ENCODE results near the gene COL4A2. TPM values are rescaled to one million over a fixed set of nuclear protein-coding genes. Genes with fewer than 3 reads are reported as not detected.

The COL4A2 gene
- total RNA-seq, 1 donor from 2014 or later, result 1,414 TPM

- H3K27ac ChIP-seq (ENCODE audit: low read depth, low read length), result no peak overlapping the region
- H3K9me3 Mint-ChIP-seq (ENCODE audit: unreplicated experiment), result no peaks in the 10 kb centered on the region
- peak overlapping the region; percentile 53 for H3K27ac Mint-ChIP-seq (ENCODE audit: unreplicated experiment)
- TF ChIP-seq EZH2 (IDR thresholded peaks at IDR 0.05; ENCODE audit: insufficient read depth, low read length), result no peak
- TF ChIP-seq CTCF (IDR thresholded peaks at IDR 0.05; ENCODE audit: insufficient read depth, low read depth, low read length), result no peak
- H3K79me2 ChIP-seq (ENCODE audit: insufficient read depth, low read length), result peaks cover 87% of the 10 kb centered on the region
- H3K27me3 ChIP-seq (ENCODE audit: insufficient read depth, low read length), result no peaks in the 10 kb centered on the region
- peaks cover 52% of the 10 kb centered on the region for H3K36me3 Mint-ChIP-seq (ENCODE audit: low read depth, unreplicated experiment)
- H3K4me1 Mint-ChIP-seq (ENCODE audit: low read depth, unreplicated experiment), result peaks cover 68% of the 10 kb centered on the region
- H3K9me3 ChIP-seq (ENCODE audit: insufficient read depth, low read depth, low read length), result no peaks in the 10 kb centered on the region
- no peak overlapping the region for H3K9ac ChIP-seq (ENCODE audit: low read length)
- DNase-seq (ENCODE audit: low read depth), result no peak
- H3K36me3 ChIP-seq (ENCODE audit: insufficient read depth, low read length), result peaks cover 31% of the 10 kb centered on the region
- peak overlapping the region; percentile 34 for H3K4me3 Mint-ChIP-seq (ENCODE audit: unreplicated experiment)
- no peaks in the 10 kb centered on the region for H3K27me3 Mint-ChIP-seq (ENCODE audit: low read depth, unreplicated experiment)
- peaks cover 69% of the 10 kb centered on the region for H3K4me1 ChIP-seq (ENCODE audit: insufficient read depth, low read length)
- H4K20me1 ChIP-seq (ENCODE audit: insufficient read depth, low read length), result peaks cover 45% of the 10 kb centered on the region
- no peak overlapping the region for H2AFZ ChIP-seq (ENCODE audit: low read depth, low read length)
- no peak for FAIRE-seq
- H3K4me3 ChIP-seq (ENCODE audit: insufficient read depth, low read depth, low read length), result no peak overlapping the region
- H3K4me2 ChIP-seq (ENCODE audit: low read length), result no peak overlapping the region
Observed at GRCh38 chr13:110317496-110318195, 10.6 kb downstream of the COL4A2 start.

- no peak for TF ChIP-seq EZH2 (IDR thresholded peaks at IDR 0.05; ENCODE audit: insufficient read depth, low read length)
- no peak for TF ChIP-seq CTCF (IDR thresholded peaks at IDR 0.05; ENCODE audit: insufficient read depth, low read depth, low read length)
- Mint-ChIP-seq H3K27me3 (ENCODE audit: low read depth, unreplicated experiment) (no peaks in the 10 kb centered on the region), H3K9me3 (ENCODE audit: unreplicated experiment) (no peaks in the 10 kb centered on the region), H3K27ac (ENCODE audit: unreplicated experiment) (peak overlapping the region; percentile 72), H3K36me3 (ENCODE audit: low read depth, unreplicated experiment) (peaks cover 52% of the 10 kb centered on the region), H3K4me1 (ENCODE audit: low read depth, unreplicated experiment) (peaks cover 72% of the 10 kb centered on the region), H3K4me3 (ENCODE audit: unreplicated experiment) (no peak overlapping the region)
- H3K27me3 ChIP-seq (ENCODE audit: insufficient read depth, low read length), result no peaks in the 10 kb centered on the region
- H4K20me1 ChIP-seq (ENCODE audit: insufficient read depth, low read length), result peaks cover 37% of the 10 kb centered on the region
- DNase-seq (ENCODE audit: low read depth) (no peak), FAIRE-seq (no peak)
- peaks cover 75% of the 10 kb centered on the region for H3K4me1 ChIP-seq (ENCODE audit: insufficient read depth, low read length)
- no peak overlapping the region for H3K4me3 ChIP-seq (ENCODE audit: insufficient read depth, low read depth, low read length)
- H3K79me2 ChIP-seq (ENCODE audit: insufficient read depth, low read length), result peaks cover 89% of the 10 kb centered on the region
- H3K27ac ChIP-seq (ENCODE audit: low read depth, low read length), result peak overlapping the region; percentile 95
- H2AFZ ChIP-seq (ENCODE audit: low read depth, low read length), result no peak overlapping the region
- H3K9ac ChIP-seq (ENCODE audit: low read length), result no peak overlapping the region
- peaks cover 29% of the 10 kb centered on the region for H3K36me3 ChIP-seq (ENCODE audit: insufficient read depth, low read length)
- peak overlapping the region; percentile 76 for H3K4me2 ChIP-seq (ENCODE audit: low read length)
- no peaks in the 10 kb centered on the region for H3K9me3 ChIP-seq (ENCODE audit: insufficient read depth, low read depth, low read length)
Observed at GRCh38 chr13:110318920-110319319, 11.8 kb downstream of the COL4A2 start.

GRCh38 chr13:110319397-110319773 is 12.3 kb downstream of the COL4A2 start:
- Mint-ChIP-seq H3K27me3 (ENCODE audit: low read depth, unreplicated experiment) (no peaks in the 10 kb centered on the region), H3K9me3 (ENCODE audit: unreplicated experiment) (no peaks in the 10 kb centered on the region), H3K36me3 (ENCODE audit: low read depth, unreplicated experiment) (peaks cover 47% of the 10 kb centered on the region), H3K4me3 (ENCODE audit: unreplicated experiment) (peak overlapping the region; percentile 55), H3K4me1 (ENCODE audit: low read depth, unreplicated experiment) (peaks cover 72% of the 10 kb centered on the region), H3K27ac (ENCODE audit: unreplicated experiment) (peak overlapping the region; percentile 96)
- TF ChIP-seq EZH2 (IDR thresholded peaks at IDR 0.05; ENCODE audit: insufficient read depth, low read length), result no peak
- Histone ChIP-seq H3K9me3 (ENCODE audit: insufficient read depth, low read depth, low read length) (no peaks in the 10 kb centered on the region), H3K79me2 (ENCODE audit: insufficient read depth, low read length) (peaks cover 89% of the 10 kb centered on the region), H3K4me2 (ENCODE audit: low read length) (peak overlapping the region; percentile 76), H3K27ac (ENCODE audit: low read depth, low read length) (peak overlapping the region; percentile 95), H3K9ac (ENCODE audit: low read length) (peak overlapping the region; percentile 70), H2AFZ (ENCODE audit: low read depth, low read length) (no peak overlapping the region), H3K36me3 (ENCODE audit: insufficient read depth, low read length) (peaks cover 24% of the 10 kb centered on the region), H4K20me1 (ENCODE audit: insufficient read depth, low read length) (peaks cover 33% of the 10 kb centered on the region), H3K4me3 (ENCODE audit: insufficient read depth, low read depth, low read length) (peak overlapping the region; percentile 24), H3K27me3 (ENCODE audit: insufficient read depth, low read length) (no peaks in the 10 kb centered on the region), H3K4me1 (ENCODE audit: insufficient read depth, low read length) (peaks cover 75% of the 10 kb centered on the region)
- FAIRE-seq (no peak), DNase-seq (ENCODE audit: low read depth) (no peak)

Measured in astrocyte (in vitro differentiated cells and primary cell).